Esophagus muscularis mucosa (tissue), 3 donors: ENCODE results near the gene IPO13.

Experiments
- POLR2A ChIP-seq: fragments of 450-650 bp; IDR thresholded peaks from one replicate; pipeline ENCODE4 v1.6.1; 2017; ENCODE audit warnings: antibody characterized with exemption, moderate library complexity, mild to moderate bottlenecking, low read depth
- TF ChIP-seq, protein P1 (sequence below), 3 experiments: fragments of 200-600 bp in 2 of 3; fragments of 450-650 bp in 1 of 3; sonication (generic) in 2 of 3; IDR thresholded peaks; one replicate each; pipeline ENCODE4 v1.5.1; 2017 to 2019; ENCODE audit warnings: antibody characterized with exemption in 3 of 3, mild to moderate bottlenecking in 2 of 3, moderate library complexity in 1 of 3

GRCh38 chr1:43968348-43968948 is 21.7 kb downstream of the IPO13 start:
- no peak for TF ChIP-seq POLR2A
- TF ChIP-seq, protein P1, sequence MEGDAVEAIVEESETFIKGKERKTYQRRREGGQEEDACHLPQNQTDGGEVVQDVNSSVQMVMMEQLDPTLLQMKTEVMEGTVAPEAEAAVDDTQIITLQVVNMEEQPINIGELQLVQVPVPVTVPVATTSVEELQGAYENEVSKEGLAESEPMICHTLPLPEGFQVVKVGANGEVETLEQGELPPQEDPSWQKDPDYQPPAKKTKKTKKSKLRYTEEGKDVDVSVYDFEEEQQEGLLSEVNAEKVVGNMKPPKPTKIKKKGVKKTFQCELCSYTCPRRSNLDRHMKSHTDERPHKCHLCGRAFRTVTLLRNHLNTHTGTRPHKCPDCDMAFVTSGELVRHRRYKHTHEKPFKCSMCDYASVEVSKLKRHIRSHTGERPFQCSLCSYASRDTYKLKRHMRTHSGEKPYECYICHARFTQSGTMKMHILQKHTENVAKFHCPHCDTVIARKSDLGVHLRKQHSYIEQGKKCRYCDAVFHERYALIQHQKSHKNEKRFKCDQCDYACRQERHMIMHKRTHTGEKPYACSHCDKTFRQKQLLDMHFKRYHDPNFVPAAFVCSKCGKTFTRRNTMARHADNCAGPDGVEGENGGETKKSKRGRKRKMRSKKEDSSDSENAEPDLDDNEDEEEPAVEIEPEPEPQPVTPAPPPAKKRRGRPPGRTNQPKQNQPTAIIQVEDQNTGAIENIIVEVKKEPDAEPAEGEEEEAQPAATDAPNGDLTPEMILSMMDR (IDR thresholded peaks at IDR 0.05), result no peak
